GM18507 (cell line): Measurements from ENCODE around the gene FSCN2.

Experiments used
- DNase-seq: peaks from one replicate; pipeline ENCODE4 v3.0.0; 2011; ENCODE audit warnings: low read depth; ENCODE audit not compliant: insufficient read length; ENCODE audit errors: extremely low spot score
- FAIRE-seq: peaks from 2 replicates; lab custom pipeline; 2011; peaks lifted over from hg19 to GRCh38; lab: Jason Lieb, UNC

FSCN2 gene

GRCh38 chr17:81536299-81537290 lies 8.4 kb downstream of the FSCN2 start:
- no peak for FAIRE-seq
- no peak for DNase-seq

GRCh38 chr17:81537343-81537855 lies 9.2 kb downstream of the FSCN2 start:
- no peak for FAIRE-seq
- DNase-seq: no peak

- DNase-seq (no peak), FAIRE-seq (no peak)
These were observed 9.8 kb downstream of the FSCN2 start for GRCh38 chr17:81537856-81538555.

- FAIRE-seq: no peak
- DNase-seq: no peak
These were observed 10.7 kb downstream of the FSCN2 start for GRCh38 chr17:81538651-81539570.

GRCh38 chr17:81539571-81539900 lies 11.4 kb downstream of the FSCN2 start:
- FAIRE-seq: no peak
- no peak for DNase-seq

- FAIRE-seq (no peak), DNase-seq (no peak)
These were observed 11.9 kb downstream of the FSCN2 start for GRCh38 chr17:81539961-81540675.

GRCh38 chr17:81540676-81541027 lies 12.5 kb downstream of the FSCN2 start:
- DNase-seq (no peak), FAIRE-seq (no peak)

GRCh38 chr17:81541123-81541522 lies 12.9 kb downstream of the FSCN2 start:
- DNase-seq (no peak), FAIRE-seq (no peak)

GRCh38 chr17:81542431-81543338 lies 14.5 kb downstream of the FSCN2 start:
- FAIRE-seq: no peak
- DNase-seq: no peak

- no peak for DNase-seq
These were observed 15.1 kb downstream of the FSCN2 start for GRCh38 chr17:81543339-81543675.

GRCh38 chr17:81543756-81544155 lies 15.6 kb downstream of the FSCN2 start:
- DNase-seq (no peak), FAIRE-seq (no peak)

More at GRCh38 chr17:81543339-81543675, 15.1 kb downstream of the FSCN2 start:
- FAIRE-seq: no peak

- no peak for DNase-seq
- FAIRE-seq: no peak
These were observed 16.3 kb downstream of the FSCN2 start for GRCh38 chr17:81544281-81544974.

- no peak for DNase-seq
These were observed 17.2 kb downstream of the FSCN2 start for GRCh38 chr17:81545160-81545949.

GRCh38 chr17:81546906-81547613 lies 18.9 kb downstream of the FSCN2 start:
- FAIRE-seq (no peak), DNase-seq (no peak)

More at GRCh38 chr17:81545160-81545949, 17.2 kb downstream of the FSCN2 start:
- no peak for FAIRE-seq

- no peak for DNase-seq
- no peak for FAIRE-seq
These were observed 19.4 kb downstream of the FSCN2 start for GRCh38 chr17:81547614-81547982.

- no peak for DNase-seq
- no peak for FAIRE-seq
These were observed 20.9 kb downstream of the FSCN2 start for GRCh38 chr17:81549031-81549557.
